ENCODE results near the gene GID8. TPM values are rescaled to one million over a fixed set of nuclear protein-coding genes. Genes with fewer than 3 reads are reported as not detected.

GID8 gene
- total RNA-seq, 1 donor from 2014 or later = 45.0 TPM

DNA sequence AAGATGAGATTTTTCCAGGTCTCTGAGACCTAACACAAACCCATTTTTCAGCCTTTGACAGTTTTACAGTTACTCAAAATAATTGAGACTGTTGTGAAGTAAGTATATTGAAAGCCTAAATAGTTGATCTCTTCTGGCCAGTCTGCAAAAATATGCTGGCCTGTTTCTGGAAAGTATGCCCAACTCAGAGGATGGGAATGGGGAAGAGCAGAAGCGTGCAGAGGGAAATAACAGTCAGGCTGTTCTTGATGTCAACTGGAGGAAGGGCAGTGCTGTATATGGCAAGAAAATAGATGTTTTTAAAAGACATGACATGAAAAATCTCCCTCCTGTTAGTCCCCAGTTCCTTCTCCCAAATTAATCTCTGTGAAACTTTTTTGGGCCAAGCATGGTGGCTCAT is 3.8 kb downstream of the GID8 start:
- H3K4me3 Mint-ChIP-seq (ENCODE audit: unreplicated experiment) = no peak overlapping the region
- H3K27me3 Mint-ChIP-seq (ENCODE audit: unreplicated experiment) = peaks cover 7% of the 10 kb centered on the region
- DNase-seq (ENCODE audit: low spot score) = no peak
- no peaks in the 10 kb centered on the region for H3K9me3 Mint-ChIP-seq (ENCODE audit: unreplicated experiment)
- TF ChIP-seq, protein P1, sequence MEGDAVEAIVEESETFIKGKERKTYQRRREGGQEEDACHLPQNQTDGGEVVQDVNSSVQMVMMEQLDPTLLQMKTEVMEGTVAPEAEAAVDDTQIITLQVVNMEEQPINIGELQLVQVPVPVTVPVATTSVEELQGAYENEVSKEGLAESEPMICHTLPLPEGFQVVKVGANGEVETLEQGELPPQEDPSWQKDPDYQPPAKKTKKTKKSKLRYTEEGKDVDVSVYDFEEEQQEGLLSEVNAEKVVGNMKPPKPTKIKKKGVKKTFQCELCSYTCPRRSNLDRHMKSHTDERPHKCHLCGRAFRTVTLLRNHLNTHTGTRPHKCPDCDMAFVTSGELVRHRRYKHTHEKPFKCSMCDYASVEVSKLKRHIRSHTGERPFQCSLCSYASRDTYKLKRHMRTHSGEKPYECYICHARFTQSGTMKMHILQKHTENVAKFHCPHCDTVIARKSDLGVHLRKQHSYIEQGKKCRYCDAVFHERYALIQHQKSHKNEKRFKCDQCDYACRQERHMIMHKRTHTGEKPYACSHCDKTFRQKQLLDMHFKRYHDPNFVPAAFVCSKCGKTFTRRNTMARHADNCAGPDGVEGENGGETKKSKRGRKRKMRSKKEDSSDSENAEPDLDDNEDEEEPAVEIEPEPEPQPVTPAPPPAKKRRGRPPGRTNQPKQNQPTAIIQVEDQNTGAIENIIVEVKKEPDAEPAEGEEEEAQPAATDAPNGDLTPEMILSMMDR (IDR thresholded peaks at IDR 0.05; ENCODE audit: unreplicated experiment) = no peak
- peaks cover 16% of the 10 kb centered on the region for H3K36me3 Mint-ChIP-seq (ENCODE audit: low read depth, unreplicated experiment)
- H3K27ac Mint-ChIP-seq (ENCODE audit: unreplicated experiment) = peak overlapping the region; percentile 1
- H3K4me1 Mint-ChIP-seq (ENCODE audit: unreplicated experiment) = peaks cover 13% of the 10 kb centered on the region

GRCh38 chr20:62942456-62942855 is 4.5 kb downstream of the GID8 start:
- peaks cover 23% of the 10 kb centered on the region for H3K36me3 Mint-ChIP-seq (ENCODE audit: low read depth, unreplicated experiment)
- TF ChIP-seq, protein P1 (IDR thresholded peaks at IDR 0.05; ENCODE audit: unreplicated experiment) = no peak
- no peak overlapping the region for H3K27ac Mint-ChIP-seq (ENCODE audit: unreplicated experiment)
- no peak overlapping the region for H3K4me3 Mint-ChIP-seq (ENCODE audit: unreplicated experiment)
- peaks cover 7% of the 10 kb centered on the region for H3K27me3 Mint-ChIP-seq (ENCODE audit: unreplicated experiment)
- peaks cover 13% of the 10 kb centered on the region for H3K4me1 Mint-ChIP-seq (ENCODE audit: unreplicated experiment)
- no peaks in the 10 kb centered on the region for H3K9me3 Mint-ChIP-seq (ENCODE audit: unreplicated experiment)
- no peak for DNase-seq (ENCODE audit: low spot score)

DNA sequence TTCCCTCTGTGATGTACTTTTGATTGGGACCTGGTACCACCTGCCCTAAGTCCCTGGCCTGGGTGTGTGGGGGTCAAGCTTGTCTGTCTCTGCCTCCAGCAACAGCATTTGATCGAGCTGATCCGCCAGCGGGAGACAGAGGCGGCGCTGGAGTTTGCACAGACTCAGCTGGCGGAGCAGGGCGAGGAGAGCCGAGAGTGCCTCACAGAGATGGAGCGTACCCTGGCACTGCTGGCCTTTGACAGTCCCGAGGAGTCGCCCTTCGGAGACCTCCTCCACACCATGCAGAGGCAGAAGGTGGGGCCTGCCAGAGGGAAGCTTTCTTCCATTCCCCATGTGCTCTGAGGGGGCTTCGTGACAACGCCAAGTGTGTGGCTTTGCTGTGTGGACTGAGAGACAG is 5.4 kb downstream of the GID8 start:
- H3K27ac Mint-ChIP-seq (ENCODE audit: unreplicated experiment) = no peak overlapping the region
- H3K4me1 Mint-ChIP-seq (ENCODE audit: unreplicated experiment) = peaks cover 12% of the 10 kb centered on the region
- TF ChIP-seq, protein P1 (IDR thresholded peaks at IDR 0.05; ENCODE audit: unreplicated experiment) = no peak
- H3K9me3 Mint-ChIP-seq (ENCODE audit: unreplicated experiment) = no peaks in the 10 kb centered on the region
- H3K4me3 Mint-ChIP-seq (ENCODE audit: unreplicated experiment) = no peak overlapping the region
- no peak for DNase-seq (ENCODE audit: low spot score)
- peaks cover 6% of the 10 kb centered on the region for H3K27me3 Mint-ChIP-seq (ENCODE audit: unreplicated experiment)
- H3K36me3 Mint-ChIP-seq (ENCODE audit: low read depth, unreplicated experiment) = peaks cover 23% of the 10 kb centered on the region

GRCh38 chr20:62944184-62944583 is 6.2 kb downstream of the GID8 start:
- Mint-ChIP-seq H3K27ac (ENCODE audit: unreplicated experiment) (no peak overlapping the region), H3K9me3 (ENCODE audit: unreplicated experiment) (no peaks in the 10 kb centered on the region), H3K4me3 (ENCODE audit: unreplicated experiment) (peak overlapping the region; percentile 38), H3K36me3 (ENCODE audit: low read depth, unreplicated experiment) (peaks cover 25% of the 10 kb centered on the region), H3K4me1 (ENCODE audit: unreplicated experiment) (peaks cover 8% of the 10 kb centered on the region), H3K27me3 (ENCODE audit: unreplicated experiment) (peaks cover 3% of the 10 kb centered on the region)
- TF ChIP-seq, protein P1 (IDR thresholded peaks at IDR 0.05; ENCODE audit: unreplicated experiment) = no peak
- no peak for DNase-seq (ENCODE audit: low spot score)

GRCh38 chr20:62944746-62945145 is 6.8 kb downstream of the GID8 start:
- peaks cover 25% of the 10 kb centered on the region for H3K36me3 Mint-ChIP-seq (ENCODE audit: low read depth, unreplicated experiment)
- TF ChIP-seq, protein P1 (IDR thresholded peaks at IDR 0.05; ENCODE audit: unreplicated experiment) = no peak
- no peak for DNase-seq (ENCODE audit: low spot score)
- H3K27ac Mint-ChIP-seq (ENCODE audit: unreplicated experiment) = no peak overlapping the region
- H3K4me3 Mint-ChIP-seq (ENCODE audit: unreplicated experiment) = peak overlapping the region; percentile 38
- H3K9me3 Mint-ChIP-seq (ENCODE audit: unreplicated experiment) = no peaks in the 10 kb centered on the region
- peaks cover 3% of the 10 kb centered on the region for H3K27me3 Mint-ChIP-seq (ENCODE audit: unreplicated experiment)
- H3K4me1 Mint-ChIP-seq (ENCODE audit: unreplicated experiment) = peaks cover 2% of the 10 kb centered on the region
